ENCODE results near the gene GATC.
A peak's percentile ranks its signal among the peaks of the same experiment; 100 is the strongest.
"Not testable (repeated sequence)": the region's sequence is repeated elsewhere in the genome, so short reads cannot be mapped to it uniquely, and the experiment has no call there.

Gene GATC

GRCh38 chr12:120432772-120433525 lies 13.3 kb upstream of the GATC start:
- no peak for DNase-seq (ENCODE audit: low read depth, low spot score)
- no peak overlapping the region for H3K27ac ChIP-seq

- peak; percentile 94 for DNase-seq (ENCODE audit: low read depth, low spot score)
- peak within 1 kb of the TSS; percentile 61 for H3K27ac ChIP-seq
These were observed 8.3 kb upstream of the GATC start, which contains the start of gene COX6A1 for GRCh38 chr12:120437735-120438494. Gene COX6A1, plus strand, starts transcription at chr12:120438113. Its CDS starts 14 bp downstream, at chr12:120438127.

GRCh38 chr12:120438495-120439198 lies 7.6 kb upstream of the GATC start:
- no peak for DNase-seq (ENCODE audit: low read depth, low spot score)
- H3K27ac ChIP-seq, result peak overlapping the region; percentile 61

DNA sequence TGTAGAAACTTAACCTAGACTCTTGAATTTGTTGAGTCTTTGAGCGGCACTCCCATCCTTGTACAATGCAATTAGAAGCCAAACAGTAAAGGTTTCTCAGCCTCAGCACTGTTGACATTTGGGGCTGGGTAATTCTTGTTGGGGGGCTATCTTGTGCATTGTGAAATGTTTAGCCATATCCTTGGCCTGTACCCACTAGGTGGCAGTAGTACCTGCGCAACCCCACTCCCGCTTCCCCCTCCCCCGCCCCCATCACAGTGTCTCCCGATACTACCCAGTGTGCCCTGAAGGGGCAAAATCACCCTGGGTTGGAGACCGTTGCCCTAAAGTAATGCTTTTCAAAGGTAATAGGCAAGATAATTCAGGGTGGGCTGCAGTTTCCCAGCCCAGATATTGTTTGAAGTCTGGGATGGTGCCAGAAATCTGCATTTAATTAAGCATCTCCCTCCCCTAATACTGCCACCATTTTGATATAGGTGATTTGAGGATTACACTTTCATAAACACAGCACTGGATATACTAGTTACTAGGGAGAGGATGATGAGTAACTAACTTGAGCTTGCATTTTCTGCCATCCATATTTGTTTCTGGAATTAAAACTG lies 6.5 kb upstream of the GATC start:
- no peak for DNase-seq (ENCODE audit: low read depth, low spot score)
- H3K27ac ChIP-seq, result no peak overlapping the region

- no peak overlapping the region for H3K27ac ChIP-seq
- DNase-seq (ENCODE audit: low read depth, low spot score), result no peak
These were observed 1.6 kb upstream of the GATC start for GRCh38 chr12:120444676-120445075.

GRCh38 chr12:120446844-120447178 lies 567 bp downstream of the GATC start:
- DNase-seq (ENCODE audit: low read depth, low spot score), result not testable (repeated sequence)
- H3K27ac ChIP-seq, result peak overlapping the region; percentile 88

- H3K27ac ChIP-seq, result no peak overlapping the region
- no peak for DNase-seq (ENCODE audit: low read depth, low spot score)
These were observed 1.7 kb downstream of the GATC start for GRCh38 chr12:120447992-120448391.

- DNase-seq (ENCODE audit: low read depth, low spot score); H3K27ac ChIP-seq: not testable (repeated sequence)
These were observed 6.3 kb downstream of the GATC start for GRCh38 chr12:120452524-120452923.

DNA sequence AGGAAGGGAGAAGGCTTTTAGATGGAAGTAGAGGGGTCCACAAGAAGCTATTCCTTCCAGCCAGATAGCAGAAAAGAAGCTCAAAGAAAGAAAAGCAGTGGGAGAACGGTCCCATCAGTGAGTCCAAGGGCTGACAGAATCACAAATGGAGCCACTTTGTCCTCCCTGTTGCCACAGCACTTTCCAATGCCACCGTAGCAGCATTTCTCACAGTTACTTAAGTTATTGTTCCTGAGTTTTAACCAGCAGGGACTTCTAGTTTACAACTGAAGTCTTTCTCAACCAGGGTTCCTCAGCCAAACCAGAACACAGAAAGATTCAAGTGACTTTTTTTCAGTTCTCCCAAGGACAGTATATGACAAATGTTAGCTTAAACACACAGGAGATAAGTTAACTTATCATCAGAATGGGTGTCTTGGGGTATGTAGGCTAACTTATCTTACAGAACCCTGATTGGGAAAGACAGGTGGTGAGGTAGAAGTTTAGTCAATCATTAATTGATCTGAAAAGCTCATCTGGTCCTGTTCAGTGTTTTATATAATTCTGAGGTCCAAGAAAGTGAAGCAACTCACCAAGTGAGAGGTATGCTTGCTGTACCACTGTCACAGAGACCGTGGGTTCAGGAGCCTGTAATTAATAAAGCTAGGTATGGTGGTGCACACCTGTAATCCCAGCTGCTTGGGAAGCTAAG lies 7.0 kb downstream of the GATC start:
- H3K27ac ChIP-seq, result no peak overlapping the region
- no peak for DNase-seq (ENCODE audit: low read depth, low spot score)

GRCh38 chr12:120453977-120454376 lies 7.7 kb downstream of the GATC start:
- no peak overlapping the region for H3K27ac ChIP-seq
- no peak for DNase-seq (ENCODE audit: low read depth, low spot score)

GRCh38 chr12:120455302-120455701 lies 9.1 kb downstream of the GATC start:
- no peak for DNase-seq (ENCODE audit: low read depth, low spot score)

GRCh38 chr12:120457133-120457532 lies 10.9 kb downstream of the GATC start:
- DNase-seq (ENCODE audit: low read depth, low spot score), result no peak
- H3K27ac ChIP-seq, result no peak overlapping the region

More at GRCh38 chr12:120455302-120455701, 9.1 kb downstream of the GATC start:
- H3K27ac ChIP-seq, result no peak overlapping the region

- no peak overlapping the region for H3K27ac ChIP-seq
- DNase-seq (ENCODE audit: low read depth, low spot score), result no peak
These were observed 13.9 kb downstream of the GATC start for GRCh38 chr12:120460157-120460556.

- no peak overlapping the region for H3K27ac ChIP-seq
These were observed 15.9 kb downstream of the GATC start for GRCh38 chr12:120462099-120462640.

GRCh38 chr12:120463712-120464111 lies 17.5 kb downstream of the GATC start:
- H3K27ac ChIP-seq, result no peak overlapping the region
- no peak for DNase-seq (ENCODE audit: low read depth, low spot score)

More at GRCh38 chr12:120462099-120462640, 15.9 kb downstream of the GATC start:
- no peak for DNase-seq (ENCODE audit: low read depth, low spot score)

- no peak for DNase-seq (ENCODE audit: low read depth, low spot score)
- H3K27ac ChIP-seq, result no peak overlapping the region
These were observed 19.5 kb downstream of the GATC start for GRCh38 chr12:120465756-120466155.

- DNase-seq (ENCODE audit: low read depth, low spot score), result no peak
- no peak overlapping the region for H3K27ac ChIP-seq
These were observed 20.5 kb downstream of the GATC start for GRCh38 chr12:120466560-120467315.

GRCh38 chr12:120467439-120467838 lies 21.2 kb downstream of the GATC start:
- no peak overlapping the region for H3K27ac ChIP-seq
- DNase-seq (ENCODE audit: low read depth, low spot score), result no peak

GRCh38 chr12:120468325-120468820 lies 22.1 kb downstream of the GATC start:
- H3K27ac ChIP-seq, result peak overlapping the region; percentile 87
- DNase-seq (ENCODE audit: low read depth, low spot score), result no peak
